ENCODE results near the gene PDSS1.

DNA sequence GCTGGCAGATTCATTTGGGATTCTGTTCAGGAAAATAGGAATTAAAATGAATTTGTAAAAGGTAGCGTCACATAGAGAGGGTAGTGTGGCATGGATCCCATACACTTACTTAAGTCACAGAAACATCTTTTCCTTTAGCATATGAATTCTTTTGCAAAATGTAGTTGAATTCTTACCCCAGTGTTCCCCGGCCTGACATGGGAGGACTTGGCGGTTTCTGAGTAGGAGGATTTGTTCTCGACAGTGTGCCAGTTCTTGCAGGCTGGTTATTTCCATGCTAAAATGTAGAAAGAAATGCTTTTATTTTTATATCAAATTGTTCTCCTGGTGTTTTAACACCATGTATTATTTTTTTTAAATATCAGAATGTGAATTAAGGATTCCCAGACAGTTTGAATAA, 72.6 kb downstream of the PDSS1 start:
- TF ChIP-seq, protein P1, sequence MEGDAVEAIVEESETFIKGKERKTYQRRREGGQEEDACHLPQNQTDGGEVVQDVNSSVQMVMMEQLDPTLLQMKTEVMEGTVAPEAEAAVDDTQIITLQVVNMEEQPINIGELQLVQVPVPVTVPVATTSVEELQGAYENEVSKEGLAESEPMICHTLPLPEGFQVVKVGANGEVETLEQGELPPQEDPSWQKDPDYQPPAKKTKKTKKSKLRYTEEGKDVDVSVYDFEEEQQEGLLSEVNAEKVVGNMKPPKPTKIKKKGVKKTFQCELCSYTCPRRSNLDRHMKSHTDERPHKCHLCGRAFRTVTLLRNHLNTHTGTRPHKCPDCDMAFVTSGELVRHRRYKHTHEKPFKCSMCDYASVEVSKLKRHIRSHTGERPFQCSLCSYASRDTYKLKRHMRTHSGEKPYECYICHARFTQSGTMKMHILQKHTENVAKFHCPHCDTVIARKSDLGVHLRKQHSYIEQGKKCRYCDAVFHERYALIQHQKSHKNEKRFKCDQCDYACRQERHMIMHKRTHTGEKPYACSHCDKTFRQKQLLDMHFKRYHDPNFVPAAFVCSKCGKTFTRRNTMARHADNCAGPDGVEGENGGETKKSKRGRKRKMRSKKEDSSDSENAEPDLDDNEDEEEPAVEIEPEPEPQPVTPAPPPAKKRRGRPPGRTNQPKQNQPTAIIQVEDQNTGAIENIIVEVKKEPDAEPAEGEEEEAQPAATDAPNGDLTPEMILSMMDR (IDR thresholded peaks at IDR 0.05; ENCODE audit: insufficient read depth, low read length), result no peak
- TF ChIP-seq GABPA (IDR thresholded peaks at IDR 0.05; ENCODE audit: low read depth) (no peak), SPI1 (IDR thresholded peaks at IDR 0.05; ENCODE audit: borderline replicate concordance, low read depth) (no peak), POLR2AphosphoS5 (IDR thresholded peaks at IDR 0.05; ENCODE audit: low read depth) (no peak)
